Caco-2 (cell line): ENCODE results near the gene RAB15. TPM values are rescaled to one million over a fixed set of nuclear protein-coding genes. Genes with fewer than 3 reads are reported as not detected.

Experiments used
- BruUV-seq: library from RNA; stranded (reverse); fragments of 400-500 nt; replicated peaks from 2 replicates; lab custom pipeline; 2021; lab: Mats Ljungman, UMichigan
- CTCF ChIA-PET: fragments of 300-600 bp; sonication (Branson Sonifier 250); formaldehyde crosslinking; loops from one replicate; lab custom pipeline; 2022; ENCODE audit warnings: antibody characterized with exemption; lab: Charles Lee
- POLR2A ChIA-PET: fragments of 300-600 bp; sonication (Branson Sonifier 250); formaldehyde crosslinking; loops from one replicate; lab custom pipeline; 2022; ENCODE audit warnings: antibody characterized with exemption; lab: Charles Lee
- DNase-seq, 2 experiments: peaks; one replicate each; pipeline versions ENCODE4 v3.0.0 to v3.0.0-alpha.2; 2020 to 2022
- H3K27me3 ChIP-seq: replicated peaks from 2 replicates; pipeline ENCODE4 v1.6.0; 2011; ENCODE audit warnings: low read length; ENCODE audit not compliant: control insufficient read depth, insufficient read depth
- H3K36me3 ChIP-seq: 2 replicates; pipeline ENCODE4 v1.5.1; 2011; ENCODE audit warnings: low read length; ENCODE audit not compliant: control insufficient read depth, insufficient read depth
- H3K4me1 ChIP-seq: fragments of 250-450 bp; sonication (Bioruptor Pico); 2 replicates; pipeline ENCODE4 v1.5.1; 2020; ENCODE audit warnings: mild to moderate bottlenecking
- H3K4me3 ChIP-seq: 2 replicates; pipeline ENCODE4 v1.5.1; 2011; ENCODE audit warnings: low read depth, mild to moderate bottlenecking, control low read depth, low read length
- H3K9me3 ChIP-seq: fragments of 250-450 bp; sonication (Bioruptor Pico); 2 replicates; pipeline ENCODE4 v1.5.1; 2020; ENCODE audit warnings: mild to moderate bottlenecking, moderate library complexity
- H3K27ac Mint-ChIP-seq: one replicate; pipeline ENCODE4 v1.8.0; 2022; ENCODE audit warnings: mixed read lengths; ENCODE audit not compliant: unreplicated experiment
- H3K27me3 Mint-ChIP-seq: one replicate; pipeline ENCODE4 v1.8.0; 2022; ENCODE audit warnings: mixed read lengths; ENCODE audit not compliant: insufficient read depth, unreplicated experiment
- H3K36me3 Mint-ChIP-seq: one replicate; pipeline ENCODE4 v1.8.0; 2022; ENCODE audit warnings: mild to moderate bottlenecking, mixed read lengths; ENCODE audit not compliant: insufficient read depth, unreplicated experiment
- H3K4me1 Mint-ChIP-seq: one replicate; pipeline ENCODE4 v1.8.0; 2022; ENCODE audit warnings: low read depth, mixed read lengths; ENCODE audit not compliant: unreplicated experiment
- H3K4me3 Mint-ChIP-seq: one replicate; pipeline ENCODE4 v1.8.0; 2022; ENCODE audit warnings: mild to moderate bottlenecking, moderate library complexity, mixed read lengths; ENCODE audit not compliant: unreplicated experiment
- H3K9me3 Mint-ChIP-seq: one replicate; pipeline ENCODE4 v1.8.0; 2022; ENCODE audit warnings: mixed read lengths; ENCODE audit not compliant: unreplicated experiment
- CTCF ChIP-seq, 2 experiments: fragments of 200-600 bp in 1 of 2; IDR thresholded peaks; 1 replicate in 1 of 2; 2 replicates in 1 of 2; pipeline versions ENCODE4 v1.5.1 to v1.8.0; 2011 to 2022; ENCODE audit warnings: antibody characterized with exemption in 1 of 2, control low read depth in 1 of 2, inconsistent platforms in 1 of 2, low read depth in 1 of 2, low read length in 1 of 2, mild to moderate bottlenecking in 1 of 2, moderate library complexity in 1 of 2; ENCODE audit not compliant: insufficient read depth in 1 of 2, severe bottlenecking in 1 of 2, unreplicated experiment in 1 of 2
- intact Hi-C: fragments of 100-400 bp; cut with micrococcal nuclease; formaldehyde crosslinking; loops from one replicate; pipeline ENCODE4 v1.10.0; 2022; ENCODE audit not compliant: unreplicated experiment
- total RNA-seq: library from RNA; stranded (reverse); gene quantifications from 2 replicates; pipeline ENCODE4 v1.2.3, GENCODE V29; 2022

The RAB15 gene
- total RNA-seq, 1 experiment from 2014 or later, result 92.5 TPM

DNA sequence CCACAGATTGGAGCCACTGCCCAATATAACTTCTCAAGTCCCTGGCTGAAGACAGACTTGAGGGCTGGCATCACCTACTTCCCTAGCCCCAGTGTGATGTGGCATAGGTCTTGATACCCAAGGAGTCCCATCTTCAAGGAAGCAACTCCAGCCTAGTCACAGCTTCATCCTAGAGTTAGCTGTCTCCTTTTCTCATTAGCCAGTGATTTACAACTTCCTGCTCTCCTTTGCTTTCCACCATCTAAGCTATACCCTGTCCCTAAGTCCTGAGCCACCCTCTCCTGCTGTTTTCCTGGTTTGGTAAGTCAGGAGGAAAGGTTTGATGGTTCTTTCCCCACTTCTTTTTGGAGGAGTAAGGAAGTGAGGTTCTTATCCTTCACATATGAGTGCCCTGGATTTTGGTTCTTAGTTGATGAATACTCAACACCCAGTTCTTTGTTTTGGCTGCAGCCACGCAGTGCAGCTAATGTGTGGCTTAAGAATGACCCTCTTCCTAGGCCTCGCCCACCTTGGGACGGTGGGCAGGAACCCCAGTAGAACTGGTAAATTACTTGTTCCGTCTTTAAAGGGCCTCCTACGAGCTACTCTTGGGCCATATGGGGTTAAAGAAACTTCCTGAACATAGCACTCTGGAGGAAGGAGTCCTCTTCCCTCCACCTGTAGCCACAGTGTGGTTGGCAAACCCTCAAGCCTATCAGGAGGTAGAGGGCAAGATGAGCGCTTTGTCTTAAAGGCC is 25.7 kb downstream of the RAB15 start:
- H3K4me3 ChIP-seq, result no peak overlapping the region
- Mint-ChIP-seq H3K4me3 (no peak overlapping the region), H3K27ac (no peak overlapping the region), H3K36me3 (peaks cover 75% of the 10 kb centered on the region), H3K27me3 (no peaks in the 10 kb centered on the region), H3K9me3 (no peaks in the 10 kb centered on the region), H3K4me1 (peaks cover 30% of the 10 kb centered on the region)
- H3K27me3 ChIP-seq, result no peaks in the 10 kb centered on the region
- DNase-seq, result no peak
- ChIA-PET POLR2A (no interaction called here), CTCF (no interaction called here)
- peaks cover 23% of the 10 kb centered on the region for H3K4me1 ChIP-seq
- no peak for TF ChIP-seq CTCF (IDR thresholded peaks at IDR 0.05; ENCODE audit: insufficient read depth in 1 of 2, low read depth in 1 of 2, low read length in 1 of 2, severe bottlenecking in 1 of 2, unreplicated experiment in 1 of 2)
- no peaks in the 10 kb centered on the region for H3K9me3 ChIP-seq
- intact Hi-C loops, result no loop called here
- peaks cover 2% of the 10 kb centered on the region; the same call in 1 of the 2 replicates for H3K36me3 ChIP-seq
- no TSS peak for BruUV-seq

DNA sequence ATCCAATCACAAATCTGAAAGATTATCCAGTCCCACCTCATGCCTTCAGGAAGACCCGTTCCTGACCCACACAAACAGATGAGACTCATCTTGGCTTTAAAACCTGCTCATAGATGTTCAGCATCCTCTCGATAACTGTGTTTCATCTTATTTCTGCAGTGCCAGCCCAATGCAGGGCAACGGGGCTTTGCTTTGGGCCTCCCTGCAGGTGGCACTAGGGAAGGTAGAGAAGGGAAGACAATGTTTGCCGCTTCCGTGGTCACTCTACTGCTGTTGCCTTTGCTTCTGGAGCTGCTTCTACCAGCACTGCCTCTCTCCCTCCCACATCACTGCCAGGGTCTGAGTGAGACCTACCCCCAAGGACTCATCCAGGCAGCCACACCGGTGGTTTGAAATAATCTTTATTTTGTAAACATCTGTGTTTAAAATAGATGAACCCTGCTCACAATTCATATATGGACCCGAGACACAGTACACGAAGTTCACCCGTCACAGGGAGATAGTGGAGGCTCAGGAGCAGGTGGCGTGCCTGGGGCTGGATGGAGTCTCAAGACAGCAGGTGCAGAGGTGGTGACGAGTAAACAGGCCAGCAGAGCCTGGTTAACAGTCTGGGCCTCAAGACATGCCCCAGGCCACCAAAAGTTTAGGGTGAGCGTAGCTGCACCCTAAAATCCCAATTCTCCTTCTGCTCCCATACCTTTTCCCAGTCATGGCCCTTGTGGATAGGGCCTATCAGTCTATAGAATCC is 26.5 kb downstream of the RAB15 start:
- no peak for DNase-seq
- Mint-ChIP-seq H3K27ac (no peak overlapping the region), H3K4me1 (peaks cover 36% of the 10 kb centered on the region), H3K36me3 (peaks cover 75% of the 10 kb centered on the region), H3K27me3 (no peaks in the 10 kb centered on the region), H3K4me3 (no peak overlapping the region), H3K9me3 (no peaks in the 10 kb centered on the region)
- ChIA-PET CTCF (no interaction called here), POLR2A (no interaction called here)
- no TSS peak for BruUV-seq
- no peak overlapping the region for H3K4me3 ChIP-seq
- intact Hi-C loops, result no loop called here
- H3K27me3 ChIP-seq, result no peaks in the 10 kb centered on the region
- TF ChIP-seq CTCF (IDR thresholded peaks at IDR 0.05; ENCODE audit: insufficient read depth in 1 of 2, low read depth in 1 of 2, low read length in 1 of 2, severe bottlenecking in 1 of 2, unreplicated experiment in 1 of 2), result no peak
- peaks cover 32% of the 10 kb centered on the region for H3K4me1 ChIP-seq
- H3K36me3 ChIP-seq, result peaks cover 4% of the 10 kb centered on the region; the same call in 1 of the 2 replicates
- H3K9me3 ChIP-seq, result no peaks in the 10 kb centered on the region

GRCh38 chr14:64944861-64945260 is 27.3 kb downstream of the RAB15 start:
- ChIA-PET POLR2A (no interaction called here), CTCF (interaction anchor here (0.6 kb wide), 2 partner anchors 27 to 158 kb away, joined by 3 to 5 read pairs; partner anchors contain the start of gene MAX)
- H3K36me3 Mint-ChIP-seq, result peaks cover 72% of the 10 kb centered on the region
- no peaks in the 10 kb centered on the region for H3K27me3 Mint-ChIP-seq
- intact Hi-C loops, result no loop called here
- Histone ChIP-seq H3K9me3 (no peaks in the 10 kb centered on the region), H3K27me3 (no peaks in the 10 kb centered on the region), H3K4me1 (peaks cover 40% of the 10 kb centered on the region), H3K36me3 (peaks cover 4% of the 10 kb centered on the region; the same call in 1 of the 2 replicates), H3K4me3 (no peak overlapping the region)
- H3K27ac Mint-ChIP-seq, result no peak overlapping the region
- BruUV-seq, result no TSS peak
- peaks cover 44% of the 10 kb centered on the region for H3K4me1 Mint-ChIP-seq
- DNase-seq, result no peak
- H3K4me3 Mint-ChIP-seq, result no peak overlapping the region
- no peak for TF ChIP-seq CTCF (IDR thresholded peaks at IDR 0.05; ENCODE audit: insufficient read depth in 1 of 2, low read depth in 1 of 2, low read length in 1 of 2, severe bottlenecking in 1 of 2, unreplicated experiment in 1 of 2)
- H3K9me3 Mint-ChIP-seq, result no peaks in the 10 kb centered on the region
